MCF 10A (cell line): Measurements from ENCODE around the gene CAMK1D. TPM values are rescaled to one million over a fixed set of nuclear protein-coding genes. Genes with fewer than 3 reads are reported as not detected.
A peak's percentile ranks its signal among the peaks of the same experiment; 100 is the strongest.

Experiments used
- BruUV-seq: library from RNA; stranded (reverse); fragments of 400-500 nt; replicated peaks from 2 replicates; lab custom pipeline; 2021; lab: Mats Ljungman, UMichigan
- CTCF ChIA-PET: fragments of 300-600 bp; sonication (Branson Sonifier 250); formaldehyde crosslinking; extraction: SDS; loops from one replicate; lab custom pipeline; 2021; ENCODE audit warnings: antibody characterized with exemption, inconsistent platforms; lab: Yijun Ruan, JAX
- POLR2A ChIA-PET: fragments of 300-600, 350-650 bp; sonication (Branson Sonifier 250); formaldehyde crosslinking; extraction: SDS; loops from one replicate; lab custom pipeline; 2020; ENCODE audit warnings: antibody characterized with exemption, inconsistent platforms; lab: Yijun Ruan, JAX
- DNase-seq: peaks from one replicate; pipeline ENCODE4 v3.0.0-alpha.2; 2018; ENCODE audit not compliant: unreplicated experiment
- H3K27ac Mint-ChIP-seq: one replicate; pipeline ENCODE4 v1.8.0; 2022; ENCODE audit warnings: mild to moderate bottlenecking, low read depth, mixed read lengths; ENCODE audit not compliant: unreplicated experiment
- H3K27me3 Mint-ChIP-seq: one replicate; pipeline ENCODE4 v1.8.0; 2022; ENCODE audit warnings: mixed read lengths; ENCODE audit not compliant: insufficient read depth, unreplicated experiment
- H3K36me3 Mint-ChIP-seq: one replicate; pipeline ENCODE4 v1.8.0; 2022; ENCODE audit warnings: mild to moderate bottlenecking, moderate library complexity, mixed read lengths; ENCODE audit not compliant: insufficient read depth, unreplicated experiment
- H3K4me1 Mint-ChIP-seq: one replicate; pipeline ENCODE4 v1.8.0; 2022; ENCODE audit warnings: mixed read lengths; ENCODE audit not compliant: insufficient read depth, unreplicated experiment
- H3K4me3 Mint-ChIP-seq: one replicate; pipeline ENCODE4 v1.8.0; 2022; ENCODE audit warnings: mild to moderate bottlenecking, moderate library complexity, mixed read lengths; ENCODE audit not compliant: unreplicated experiment
- H3K9me3 Mint-ChIP-seq: one replicate; pipeline ENCODE4 v1.8.0; 2022; ENCODE audit warnings: mixed read lengths; ENCODE audit not compliant: unreplicated experiment
- CTCF ChIP-seq: fragments of 200-600 bp; IDR thresholded peaks from one replicate; pipeline ENCODE4 v1.8.0; 2022; ENCODE audit warnings: antibody characterized with exemption, mild to moderate bottlenecking; ENCODE audit not compliant: unreplicated experiment
- intact Hi-C: fragments of 100-400 bp; cut with micrococcal nuclease; formaldehyde crosslinking; loops from 2 replicates; pipeline ENCODE4 v1.14.1; 2022
- total RNA-seq: library from RNA; stranded (reverse); gene quantifications from 2 replicates; pipeline ENCODE4 v1.2.3, GENCODE V29; 2022

Gene CAMK1D
- total RNA-seq, 1 experiment from 2014 or later: 1.7 TPM

GRCh38 chr10:12701696-12702095, 352.3 kb downstream of the CAMK1D start:
- no peak overlapping the region for H3K4me3 Mint-ChIP-seq
- H3K36me3 Mint-ChIP-seq: peaks cover 6% of the 10 kb centered on the region
- ChIA-PET POLR2A (no interaction called here), CTCF (interaction anchor here (0.6 kb wide), 1 partner anchor 397 kb away, joined by 5 read pairs; no protein-coding TSS in a partner anchor)
- BruUV-seq: no TSS peak
- no peak for TF ChIP-seq CTCF
- H3K9me3 Mint-ChIP-seq: no peaks in the 10 kb centered on the region
- intact Hi-C loops: no loop called here
- peaks cover 43% of the 10 kb centered on the region for H3K4me1 Mint-ChIP-seq
- H3K27ac Mint-ChIP-seq: no peak overlapping the region
- no peaks in the 10 kb centered on the region for H3K27me3 Mint-ChIP-seq
- peak; percentile 39 for DNase-seq

GRCh38 chr10:12702215-12702770, 352.9 kb downstream of the CAMK1D start:
- no peak overlapping the region for H3K27ac Mint-ChIP-seq
- peaks cover 6% of the 10 kb centered on the region for H3K36me3 Mint-ChIP-seq
- no peaks in the 10 kb centered on the region for H3K27me3 Mint-ChIP-seq
- no peaks in the 10 kb centered on the region for H3K9me3 Mint-ChIP-seq
- TF ChIP-seq CTCF: no peak
- no peak overlapping the region for H3K4me3 Mint-ChIP-seq
- no peak for DNase-seq
- peaks cover 49% of the 10 kb centered on the region for H3K4me1 Mint-ChIP-seq
- CTCF ChIA-PET: interaction anchor here (0.6 to 1.0 kb wide), 3 partner anchors 373 to 488 kb away, joined by 4 to 5 read pairs (median 5); no protein-coding TSS in a partner anchor
- BruUV-seq: no TSS peak
- intact Hi-C loops: no loop called here
- POLR2A ChIA-PET: interaction anchor here (0.6 kb wide), 1 partner anchor 81 kb away, joined by 3 read pairs; no protein-coding TSS in a partner anchor

- Mint-ChIP-seq H3K4me1 (peaks cover 53% of the 10 kb centered on the region), H3K36me3 (peaks cover 6% of the 10 kb centered on the region), H3K27ac (peak overlapping the region; percentile 80), H3K9me3 (no peaks in the 10 kb centered on the region), H3K4me3 (no peak overlapping the region), H3K27me3 (no peaks in the 10 kb centered on the region)
- no TSS peak for BruUV-seq
- POLR2A ChIA-PET: interaction anchor here (0.6 to 1.9 kb wide), 3 partner anchors 15 to 115 kb away, joined by 3 to 6 read pairs (median 3); no protein-coding TSS in a partner anchor
- no peak for DNase-seq
- intact Hi-C loops: no loop called here
- no peak for TF ChIP-seq CTCF
- CTCF ChIA-PET: interaction anchor here (0.6 to 1.5 kb wide), 4 partner anchors 9 to 778 kb away, joined by 3 to 8 read pairs (median 4); no protein-coding TSS in a partner anchor
Measured at GRCh38 chr10:12703126-12703525, 353.8 kb downstream of the CAMK1D start.

GRCh38 chr10:12703813-12704212, 354.5 kb downstream of the CAMK1D start:
- POLR2A ChIA-PET: interaction anchor here (0.6 to 1.9 kb wide), 9 partner anchors 14 to 488 kb away, joined by 3 to 6 read pairs (median 4); no protein-coding TSS in a partner anchor
- Mint-ChIP-seq H3K4me1 (peaks cover 55% of the 10 kb centered on the region), H3K9me3 (no peaks in the 10 kb centered on the region), H3K36me3 (peaks cover 6% of the 10 kb centered on the region), H3K27me3 (no peaks in the 10 kb centered on the region), H3K4me3 (peak overlapping the region; percentile 6), H3K27ac (peak overlapping the region; percentile 80)
- intact Hi-C loops: no loop called here
- no peak for TF ChIP-seq CTCF
- CTCF ChIA-PET: interaction anchor here (0.6 to 1.5 kb wide), 6 partner anchors 8 to 778 kb away, joined by 3 to 8 read pairs (median 3); partner anchors contain the start of gene CAMK1D
- peak; percentile 76 for DNase-seq
- no TSS peak for BruUV-seq
